MM.1S (cell line): Measurements from ENCODE around the gene B4GALT7.

Experiments used
- EZH2 ChIP-seq: fragments of 300-600 bp; sonication (generic); optimal IDR thresholded peaks from 2 replicates; pipeline ENCODE3; 2017; ENCODE audit warnings: low read depth, mild to moderate bottlenecking, antibody characterized with exemption, low read length, mixed read lengths
- EZH2phosphoT487 ChIP-seq: fragments of 300-600 bp; sonication (generic); IDR thresholded peaks from 2 replicates; pipeline ENCODE4 v1.6.1; 2018; ENCODE audit warnings: antibody characterized with exemption, low read length
- TF ChIP-seq, protein P1 (sequence below): fragments of 300-600 bp; sonication (generic); IDR thresholded peaks from 2 replicates; pipeline ENCODE4 v1.5.1; 2016; ENCODE audit warnings: antibody characterized with exemption, low read length, mixed read lengths

- TF ChIP-seq, protein P1, sequence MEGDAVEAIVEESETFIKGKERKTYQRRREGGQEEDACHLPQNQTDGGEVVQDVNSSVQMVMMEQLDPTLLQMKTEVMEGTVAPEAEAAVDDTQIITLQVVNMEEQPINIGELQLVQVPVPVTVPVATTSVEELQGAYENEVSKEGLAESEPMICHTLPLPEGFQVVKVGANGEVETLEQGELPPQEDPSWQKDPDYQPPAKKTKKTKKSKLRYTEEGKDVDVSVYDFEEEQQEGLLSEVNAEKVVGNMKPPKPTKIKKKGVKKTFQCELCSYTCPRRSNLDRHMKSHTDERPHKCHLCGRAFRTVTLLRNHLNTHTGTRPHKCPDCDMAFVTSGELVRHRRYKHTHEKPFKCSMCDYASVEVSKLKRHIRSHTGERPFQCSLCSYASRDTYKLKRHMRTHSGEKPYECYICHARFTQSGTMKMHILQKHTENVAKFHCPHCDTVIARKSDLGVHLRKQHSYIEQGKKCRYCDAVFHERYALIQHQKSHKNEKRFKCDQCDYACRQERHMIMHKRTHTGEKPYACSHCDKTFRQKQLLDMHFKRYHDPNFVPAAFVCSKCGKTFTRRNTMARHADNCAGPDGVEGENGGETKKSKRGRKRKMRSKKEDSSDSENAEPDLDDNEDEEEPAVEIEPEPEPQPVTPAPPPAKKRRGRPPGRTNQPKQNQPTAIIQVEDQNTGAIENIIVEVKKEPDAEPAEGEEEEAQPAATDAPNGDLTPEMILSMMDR = no peak
- TF ChIP-seq EZH2 (no peak), EZH2phosphoT487 (no peak)
Observed at GRCh38 chr5:177607115-177607451, 7.2 kb downstream of the B4GALT7 start.
